KBM-7 (cell line): Measurements from ENCODE around the gene SLC10A7.

Experiments
- DNase-seq: peaks from one replicate; pipeline ENCODE4 v3.0.0-alpha.2; 2015
- in situ Hi-C: fragments of 300-500 bp; cut with MboI; formaldehyde crosslinking; loops from 2 replicates; pipeline ENCODE4 v1.14.3; 2020; ENCODE audit warnings: low sequenced_read_pairs, low pct_unique_long_range_greater_than_20kb, mixed read lengths

The SLC10A7 gene

DNA sequence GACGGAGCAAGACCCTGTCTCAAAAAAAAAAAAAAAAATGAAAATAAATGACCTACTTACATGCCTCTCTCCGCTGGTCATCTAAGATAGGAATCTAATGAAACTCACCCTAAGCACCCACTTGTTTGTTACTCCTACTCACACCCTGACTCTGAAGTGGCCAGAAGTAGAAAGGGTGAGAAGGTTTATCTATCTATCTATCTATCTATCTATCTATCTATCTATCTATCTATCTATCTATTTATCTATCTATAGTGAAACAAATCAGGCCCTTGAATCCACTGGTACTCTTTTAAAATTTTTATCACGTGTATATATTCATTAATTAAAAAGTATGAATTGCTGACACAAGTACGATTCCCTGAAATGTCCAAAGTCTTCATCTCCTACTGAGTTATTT is 75.2 kb downstream of the SLC10A7 start:
- DNase-seq: no peak
- in situ Hi-C loops: no loop called here

GRCh38 chr4:146445198-146446150 is 76.3 kb downstream of the SLC10A7 start:
- in situ Hi-C loops: no loop called here
- no peak for DNase-seq

DNA sequence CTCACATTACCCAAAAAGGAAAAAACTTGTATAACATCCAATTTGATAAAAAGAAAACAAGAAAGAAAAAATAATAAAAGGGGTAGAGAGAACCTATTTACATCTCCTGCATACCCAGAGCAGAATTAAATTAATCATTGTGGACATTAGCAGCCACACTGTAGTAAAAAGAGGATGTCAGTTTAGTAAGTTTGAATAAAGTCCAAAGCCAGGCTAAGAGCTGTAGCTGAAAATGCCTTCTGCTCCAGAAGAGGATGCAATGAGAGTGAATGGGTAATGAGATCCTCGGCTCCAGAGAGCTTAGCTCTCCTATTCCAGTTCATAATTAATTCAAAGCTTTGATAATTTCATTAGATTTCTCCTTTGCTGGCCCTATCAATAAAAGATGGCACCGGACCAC is 78.2 kb downstream of the SLC10A7 start:
- no peak for DNase-seq
- in situ Hi-C loops: no loop called here

DNA sequence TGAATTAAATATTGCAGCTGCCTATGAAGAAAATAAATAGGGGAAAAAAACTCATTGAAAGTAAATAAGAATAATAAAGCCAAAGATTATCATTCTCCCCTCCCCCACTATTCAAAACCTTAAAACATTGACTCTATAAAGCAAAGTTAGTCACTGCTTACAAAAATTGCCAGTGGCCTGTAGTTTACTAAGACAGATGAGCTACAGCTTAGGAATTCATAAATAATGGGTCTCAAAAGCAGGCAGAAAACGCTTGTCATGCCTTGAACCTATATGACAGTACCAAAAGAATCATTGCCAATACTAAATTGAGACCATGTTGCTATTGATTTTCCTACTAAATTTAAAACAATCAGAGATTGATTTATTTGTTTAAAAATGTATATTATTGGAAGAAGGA is 78.9 kb downstream of the SLC10A7 start:
- in situ Hi-C loops: no loop called here
- no peak for DNase-seq

DNA sequence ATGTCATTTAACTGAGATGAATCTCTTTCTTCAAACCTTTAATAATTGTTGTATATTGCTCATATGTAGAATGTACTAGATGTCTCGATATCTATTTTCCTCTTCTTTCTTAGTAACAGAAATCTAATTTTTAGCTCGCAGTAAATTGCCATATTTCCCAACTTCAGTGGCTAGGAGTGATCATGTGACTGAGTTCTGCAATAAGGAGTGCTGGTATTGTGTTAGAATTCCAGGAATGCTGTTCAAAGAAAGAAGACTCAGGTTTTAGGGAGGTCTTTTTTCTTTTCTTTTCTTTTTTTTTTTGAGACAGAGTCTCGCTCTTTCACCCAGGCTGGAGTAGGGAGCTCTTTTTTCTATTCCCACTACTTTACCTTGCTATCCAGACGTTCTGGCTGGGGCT is 81.7 kb downstream of the SLC10A7 start:
- in situ Hi-C loops: no loop called here
- DNase-seq: no peak

DNA sequence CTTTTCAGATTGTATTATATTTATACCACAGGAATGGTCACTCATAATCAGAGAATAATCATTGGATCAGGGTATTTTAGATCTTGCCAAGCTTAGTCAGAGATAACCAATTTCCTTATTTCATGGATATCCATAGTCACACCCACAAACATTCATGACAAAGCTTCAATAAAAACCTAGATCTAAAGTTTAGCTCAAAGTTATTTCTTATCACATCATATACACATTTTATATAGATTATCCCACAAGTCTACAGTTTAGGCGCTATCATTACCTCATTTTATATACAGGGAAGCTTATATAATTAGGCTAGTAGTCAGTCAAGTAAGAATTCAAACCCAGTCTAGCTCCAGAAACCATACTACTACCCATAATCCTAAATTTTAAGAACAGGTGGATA is 82.3 kb downstream of the SLC10A7 start:
- no peak for DNase-seq
- in situ Hi-C loops: no loop called here

DNA sequence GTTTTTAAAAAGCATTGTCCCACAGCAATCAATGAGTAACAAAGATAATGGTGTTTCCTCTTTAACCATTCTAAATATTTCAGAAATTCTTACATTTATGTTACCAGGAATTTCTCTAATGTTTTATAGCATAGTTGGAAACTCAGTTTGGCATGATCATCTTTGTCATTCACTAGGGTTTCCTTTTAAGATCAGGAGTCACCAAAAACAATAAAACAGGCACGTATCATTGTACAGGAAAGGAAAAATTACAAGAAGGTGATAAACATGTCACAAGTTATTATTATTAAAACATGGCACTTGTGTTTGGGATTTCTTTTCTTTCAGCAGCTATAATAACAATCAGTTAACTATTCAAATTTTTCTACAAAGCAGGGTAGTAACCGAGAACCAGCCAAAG is 84.0 kb downstream of the SLC10A7 start:
- in situ Hi-C loops: no loop called here
- DNase-seq: no peak

DNA sequence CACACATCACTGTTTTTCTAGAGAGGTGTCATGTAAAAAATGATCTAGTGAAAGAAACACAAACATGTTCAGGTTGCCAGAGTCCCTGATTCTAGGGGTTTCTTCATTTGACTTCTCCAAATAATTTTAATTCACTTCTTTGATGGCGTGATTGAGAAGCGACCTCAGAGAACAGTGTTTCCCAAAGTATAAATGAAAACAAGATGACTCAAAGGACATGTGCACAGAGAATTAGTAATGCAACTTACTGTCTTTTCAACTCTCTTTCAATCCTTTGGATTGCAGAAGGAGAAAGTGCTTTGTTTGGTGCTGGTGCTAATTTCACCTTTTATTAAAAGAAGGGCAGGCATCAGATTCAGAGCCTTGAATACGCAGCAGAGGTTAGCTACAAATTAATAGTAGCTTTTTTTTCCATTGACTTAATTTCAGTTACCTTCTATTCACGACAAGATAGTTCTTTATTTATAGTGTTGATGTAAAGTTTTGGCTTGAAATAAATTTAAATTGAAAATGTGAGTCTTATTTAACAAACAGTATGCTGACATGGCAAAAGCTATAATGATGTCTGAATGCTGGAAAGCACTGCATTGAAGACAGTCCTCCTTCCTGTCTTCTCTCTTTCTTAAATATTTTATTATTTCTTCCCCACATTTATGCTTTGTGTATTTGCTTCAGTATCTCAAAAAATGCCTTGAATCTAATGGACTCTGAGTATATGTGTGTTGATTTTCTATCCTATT is 85.1 kb downstream of the SLC10A7 start:
- in situ Hi-C loops: no loop called here

GRCh38 chr4:146435962-146436361 is 85.8 kb downstream of the SLC10A7 start:
- DNase-seq: no peak
- in situ Hi-C loops: no loop called here

More for the DNA sequence above, 85.1 kb downstream of the SLC10A7 start:
- no peak for DNase-seq

DNA sequence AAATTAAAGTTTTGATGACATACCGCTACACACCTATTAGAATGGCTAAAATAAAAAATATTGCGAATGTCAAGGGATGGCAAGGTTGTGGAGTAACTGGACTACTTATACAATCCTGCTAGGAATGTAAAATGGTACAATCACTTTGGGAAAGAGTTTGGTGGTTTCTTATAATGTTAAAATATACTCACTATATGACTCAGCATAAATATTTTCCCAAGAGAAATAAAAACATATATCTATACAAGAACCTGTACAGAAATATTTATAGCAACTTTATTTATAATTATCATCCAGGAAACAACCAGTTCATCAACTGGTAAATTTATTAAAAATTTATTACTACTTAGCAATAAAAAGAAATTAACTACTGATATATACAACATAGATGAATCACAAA is 89.7 kb downstream of the SLC10A7 start:
- DNase-seq: no peak
- in situ Hi-C loops: no loop called here

- in situ Hi-C loops: no loop called here
Measured at GRCh38 chr4:146428298-146428697, 93.4 kb downstream of the SLC10A7 start.

GRCh38 chr4:146417822-146418221 is 103.9 kb downstream of the SLC10A7 start:
- in situ Hi-C loops: no loop called here
- no peak for DNase-seq

More at GRCh38 chr4:146428298-146428697, 93.4 kb downstream of the SLC10A7 start:
- DNase-seq: no peak

DNA sequence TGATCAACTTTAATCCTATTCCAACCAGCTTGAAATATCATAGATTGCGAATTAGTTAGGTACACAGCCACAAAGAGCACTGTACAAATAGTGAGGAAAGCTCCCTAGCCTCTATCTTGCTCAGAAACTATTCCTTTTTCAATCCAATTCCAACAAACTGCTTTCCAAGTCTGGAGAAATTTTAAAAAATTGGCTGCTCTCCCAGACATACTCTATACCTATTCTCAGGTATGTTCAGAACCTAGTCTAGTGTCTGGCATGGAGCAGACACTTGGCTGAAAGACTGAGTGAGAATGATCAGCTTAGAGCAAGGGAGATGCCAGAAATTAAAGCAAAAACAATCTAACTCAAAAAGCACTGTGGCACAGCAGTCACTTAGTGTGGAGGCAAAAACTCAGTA is 105.9 kb downstream of the SLC10A7 start:
- no peak for DNase-seq
- in situ Hi-C loops: no loop called here

- in situ Hi-C loops: no loop called here
- no peak for DNase-seq
Measured at GRCh38 chr4:146407669-146408084, 114.1 kb downstream of the SLC10A7 start.

GRCh38 chr4:146407257-146407656 is 114.5 kb downstream of the SLC10A7 start:
- in situ Hi-C loops: no loop called here
- DNase-seq: no peak

DNA sequence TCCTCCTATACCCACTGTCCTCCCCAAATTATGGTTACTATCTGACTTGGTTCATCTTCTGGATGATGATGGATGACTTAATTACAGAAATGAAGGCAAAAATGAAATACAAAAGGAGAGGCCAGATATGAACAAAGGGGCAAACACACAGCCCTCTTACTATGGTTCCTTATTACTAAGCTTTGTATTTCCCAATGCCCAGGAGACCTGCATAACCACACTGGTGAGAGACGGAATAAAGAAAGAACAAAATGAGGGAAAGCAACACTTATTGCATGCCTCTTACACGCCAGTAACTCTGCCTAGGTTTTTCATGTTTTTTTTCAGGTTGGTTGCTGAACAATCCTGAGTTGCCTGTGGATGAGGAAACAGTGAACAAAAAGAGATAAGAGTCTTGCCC is 120.5 kb downstream of the SLC10A7 start:
- DNase-seq: no peak
- in situ Hi-C loops: no loop called here

DNA sequence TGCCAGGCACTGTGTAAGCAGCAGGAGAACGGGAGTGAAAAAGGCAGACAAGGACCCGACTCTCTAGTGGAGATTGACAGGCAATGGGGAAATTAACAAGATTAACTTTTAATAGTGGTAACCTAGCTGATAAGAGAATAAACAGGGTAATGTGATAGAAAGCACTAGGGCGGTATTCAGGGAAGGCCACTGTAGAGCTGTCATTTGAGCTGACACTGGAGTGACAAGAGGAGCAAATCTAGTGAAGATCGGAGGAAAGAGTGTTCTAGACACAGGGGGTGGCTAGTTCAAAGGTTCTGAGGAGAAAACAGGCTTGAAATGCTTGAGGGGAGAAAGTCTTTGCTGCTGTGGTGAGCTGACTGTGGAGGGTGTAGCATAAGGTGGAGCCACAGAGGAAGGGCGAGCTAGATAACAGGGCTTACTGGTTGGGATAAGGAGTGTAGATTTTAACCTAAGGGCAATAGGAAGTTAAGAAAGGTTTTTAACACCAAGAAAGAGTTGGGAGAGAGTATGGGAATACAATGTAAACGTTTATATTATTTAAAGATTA is 122.8 kb downstream of the SLC10A7 start:
- DNase-seq: no peak
- in situ Hi-C loops: no loop called here

GRCh38 chr4:146398404-146398803 is 123.3 kb downstream of the SLC10A7 start:
- no peak for DNase-seq
- in situ Hi-C loops: no loop called here

DNA sequence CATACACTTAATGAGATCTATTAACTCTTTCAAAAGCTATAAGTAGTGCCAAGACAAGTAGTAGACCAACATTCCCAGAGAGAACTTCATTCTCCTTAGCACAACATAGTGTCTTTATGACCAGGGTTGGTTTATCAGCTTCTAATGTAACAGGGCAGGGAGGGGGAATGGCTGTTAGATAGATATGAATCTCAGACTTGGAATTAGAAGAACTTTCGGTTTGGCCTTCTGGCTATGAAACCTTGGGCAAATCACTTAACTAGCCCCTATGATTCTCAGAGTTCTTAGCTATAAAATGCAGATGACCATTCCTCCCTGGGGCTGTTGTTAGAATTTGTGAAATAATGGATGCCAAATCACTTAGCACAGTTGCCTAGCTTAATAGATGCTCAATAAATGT is 132.2 kb downstream of the SLC10A7 start:
- no peak for DNase-seq
- in situ Hi-C loops: no loop called here

DNA sequence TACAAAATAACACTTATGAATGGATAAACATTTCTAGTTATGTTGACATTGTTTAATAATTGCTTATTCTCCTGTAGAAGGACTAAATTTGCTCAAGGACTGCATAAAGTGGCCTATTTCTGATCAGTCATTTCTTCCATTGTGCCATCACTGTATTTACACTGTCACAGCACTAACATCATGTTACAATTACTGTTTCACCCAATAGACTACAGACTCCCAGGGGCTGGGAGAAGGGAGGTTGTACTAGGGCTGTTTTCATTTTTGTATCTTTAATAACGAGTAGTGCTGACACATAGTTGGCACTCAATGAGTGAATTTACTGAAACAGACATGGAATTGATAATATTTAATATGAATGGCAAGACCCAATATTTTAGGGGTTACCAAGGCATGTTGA is 139.5 kb downstream of the SLC10A7 start:
- DNase-seq: no peak
- in situ Hi-C loops: no loop called here
